Ishikawa (cell line): ENCODE data around the gene PLPP3.

Experiments used
- CREB1 ChIP-seq: IDR thresholded peaks from 2 replicates; pipeline ENCODE4 v1.6.1; 2012; ENCODE audit warnings: low read depth
- EGR1 ChIP-seq: IDR thresholded peaks from 2 replicates; pipeline ENCODE4 v1.6.1; 2012
- RAD21 ChIP-seq: IDR thresholded peaks from 2 replicates; pipeline ENCODE4 v1.6.1; 2012; ENCODE audit warnings: low read depth
- REST ChIP-seq: IDR thresholded peaks from 2 replicates; pipeline ENCODE4 v1.6.1; 2012; ENCODE audit warnings: low read depth, mild to moderate bottlenecking
- TAF1 ChIP-seq: IDR thresholded peaks from 2 replicates; pipeline ENCODE4 v1.6.1; 2012; ENCODE audit warnings: low read depth, mild to moderate bottlenecking
- YY1 ChIP-seq: IDR thresholded peaks from 2 replicates; pipeline ENCODE4 v1.6.1; 2012; ENCODE audit warnings: low read depth
- ZBTB7A ChIP-seq: IDR thresholded peaks from 2 replicates; pipeline ENCODE4 v1.6.1; 2012; ENCODE audit warnings: low read depth
- TF ChIP-seq, protein P1 (sequence below): IDR thresholded peaks from 2 replicates; pipeline ENCODE4 v1.6.1; 2012

DNA sequence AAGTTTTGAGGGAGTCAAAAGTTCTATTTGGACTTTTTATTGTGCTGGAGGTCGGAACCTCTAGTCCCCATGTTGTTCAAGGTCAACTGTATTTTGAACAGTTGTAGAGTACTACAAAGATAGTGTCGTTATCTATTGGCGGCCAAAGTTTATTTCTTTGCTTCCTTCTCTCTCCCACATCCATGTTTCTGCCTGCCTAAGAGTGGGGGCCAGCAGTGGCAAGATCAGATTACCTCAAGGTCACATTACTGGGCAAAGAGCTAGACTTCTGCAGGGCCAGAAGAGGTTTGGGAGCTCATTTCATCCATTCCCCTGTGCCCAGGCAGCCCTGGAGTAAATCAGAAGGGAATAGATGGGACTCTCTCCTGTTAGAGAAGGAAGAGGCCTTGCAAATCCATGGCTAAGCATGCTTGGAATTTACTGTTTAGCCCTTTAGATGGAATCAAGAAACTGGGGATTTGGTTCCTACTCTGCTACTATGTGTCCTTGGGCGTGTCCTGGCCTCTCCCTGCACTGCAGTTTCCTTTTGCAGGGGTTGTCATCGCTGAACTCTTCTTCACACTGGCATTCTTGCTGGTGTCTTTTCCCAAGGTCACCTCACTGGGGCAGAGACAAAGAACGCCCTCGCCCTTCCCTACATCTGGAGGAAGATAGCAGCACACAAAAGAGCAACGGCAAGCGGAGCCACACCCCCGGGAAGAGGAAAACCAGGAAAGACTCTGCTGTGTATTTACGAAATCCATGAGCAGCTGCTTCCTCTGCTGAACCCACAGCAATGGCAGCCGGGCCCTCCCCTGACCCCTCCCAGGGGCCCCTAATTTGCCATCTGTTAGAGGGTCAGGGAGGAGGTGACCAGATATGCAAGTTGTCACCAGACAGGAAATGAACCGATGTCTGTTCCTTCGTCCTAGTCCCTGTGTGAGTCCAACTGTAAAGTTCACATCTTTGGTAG lies 73.3 kb downstream of the PLPP3 start:
- no peak for TF ChIP-seq EGR1
- TF ChIP-seq YY1 = no peak
- TF ChIP-seq RAD21 = no peak
- TF ChIP-seq, protein P1, sequence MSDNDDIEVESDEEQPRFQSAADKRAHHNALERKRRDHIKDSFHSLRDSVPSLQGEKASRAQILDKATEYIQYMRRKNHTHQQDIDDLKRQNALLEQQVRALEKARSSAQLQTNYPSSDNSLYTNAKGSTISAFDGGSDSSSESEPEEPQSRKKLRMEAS = no peak
- TF ChIP-seq CREB1 = no peak
- TF ChIP-seq REST = no peak
- TF ChIP-seq TAF1 = no peak
- no peak for TF ChIP-seq ZBTB7A
